ENCODE measurements around the gene ZSWIM6. TPM values are rescaled to one million over a fixed set of nuclear protein-coding genes. Genes with fewer than 3 reads are reported as not detected.

ZSWIM6 gene
- polyA plus RNA-seq, 1 experiment: 11.1 TPM

GRCh38 chr5:61342071-61342501 lies 10.0 kb downstream of the ZSWIM6 start:
- POLR2A ChIA-PET: no interaction called here
- H3K4me3 ChIP-seq (ENCODE audit: low read depth, low read length): no peak overlapping the region
- H3K27me3 ChIP-seq (ENCODE audit: control insufficient read depth, insufficient read depth, low read length): no peaks in the 10 kb centered on the region
- DNase-seq (ENCODE audit: low read depth): peak; percentile 47
- TF ChIP-seq CTCF (IDR thresholded peaks at IDR 0.05; ENCODE audit: insufficient read depth, low read depth, low read length): no peak
- CTCF ChIA-PET: interaction anchor here (1.2 kb wide), 1 partner anchor 16 kb away, joined by 3 read pairs; no protein-coding TSS in a partner anchor
- no peaks in the 10 kb centered on the region for H3K36me3 ChIP-seq (ENCODE audit: control insufficient read depth, insufficient read depth, low read length)

DNA sequence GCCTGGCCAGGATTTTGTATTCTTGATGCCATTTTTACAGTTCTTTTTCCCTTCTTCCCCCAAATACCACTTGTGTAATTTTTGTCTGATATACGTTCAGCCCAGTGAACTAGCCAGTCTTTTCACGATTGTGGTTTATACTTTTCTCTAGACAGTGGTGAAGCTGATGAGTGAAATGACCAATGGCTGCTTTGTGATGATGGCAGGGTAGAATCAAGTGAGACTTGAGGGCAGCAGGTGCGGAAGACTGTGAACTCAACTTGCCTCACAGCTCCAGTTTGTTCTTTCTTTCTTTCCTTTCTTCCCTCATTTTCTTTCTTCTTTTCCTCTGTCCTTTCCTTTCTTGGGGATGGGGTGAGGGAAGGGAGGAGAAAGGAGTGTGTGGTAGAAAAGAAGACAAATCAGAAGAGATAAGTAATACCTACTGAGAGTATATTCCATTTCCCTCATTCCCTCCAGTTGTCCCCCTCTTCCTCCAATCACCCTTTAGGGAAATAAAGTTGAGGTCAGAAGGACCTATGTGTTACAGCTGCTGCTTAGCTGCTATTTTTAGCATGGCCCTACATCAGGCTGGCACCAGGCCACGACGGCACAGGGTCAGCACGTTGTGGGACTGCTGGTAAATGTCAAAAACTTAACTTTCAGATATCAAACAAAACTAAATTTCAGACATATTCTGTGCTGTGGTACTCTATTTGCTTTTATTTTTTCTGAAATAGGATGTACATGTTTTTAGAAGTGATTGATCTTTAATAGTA lies 12.3 kb downstream of the ZSWIM6 start:
- TF ChIP-seq CTCF (IDR thresholded peaks at IDR 0.05; ENCODE audit: insufficient read depth, low read depth, low read length): no peak
- DNase-seq (ENCODE audit: low read depth): no peak
- ChIA-PET POLR2A (no interaction called here), CTCF (no interaction called here)
- Histone ChIP-seq H3K36me3 (ENCODE audit: control insufficient read depth, insufficient read depth, low read length) (no peaks in the 10 kb centered on the region), H3K27me3 (ENCODE audit: control insufficient read depth, insufficient read depth, low read length) (no peaks in the 10 kb centered on the region), H3K4me3 (ENCODE audit: low read depth, low read length) (no peak overlapping the region)

DNA sequence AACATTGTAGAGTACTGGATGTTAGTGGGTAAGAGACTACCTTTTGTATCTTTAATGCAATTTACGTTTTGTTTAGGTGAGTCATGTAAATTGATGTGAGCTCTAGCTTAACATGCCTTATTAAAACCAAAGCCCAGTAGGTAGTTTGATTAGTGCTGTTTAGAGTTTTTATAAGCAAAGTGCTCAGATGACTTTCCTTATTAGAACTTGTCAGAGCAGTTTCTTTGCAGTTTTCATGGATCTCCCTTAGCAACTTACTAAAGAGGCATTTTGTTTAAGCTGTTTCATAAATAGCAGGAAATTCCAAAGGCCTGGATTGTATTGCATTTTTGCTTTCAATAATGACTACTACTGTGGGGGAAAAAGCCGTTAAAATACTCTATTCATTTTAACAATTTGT lies 14.5 kb downstream of the ZSWIM6 start:
- Histone ChIP-seq H3K27me3 (ENCODE audit: control insufficient read depth, insufficient read depth, low read length) (no peaks in the 10 kb centered on the region), H3K4me3 (ENCODE audit: low read depth, low read length) (no peak overlapping the region), H3K36me3 (ENCODE audit: control insufficient read depth, insufficient read depth, low read length) (no peaks in the 10 kb centered on the region)
- TF ChIP-seq CTCF (IDR thresholded peaks at IDR 0.05; ENCODE audit: insufficient read depth, low read depth, low read length): no peak
- DNase-seq (ENCODE audit: low read depth): no peak
- POLR2A ChIA-PET: no interaction called here
- CTCF ChIA-PET: interaction anchor here (0.9 to 1.7 kb wide), 4 partner anchors 11 to 471 kb away, joined by 3 to 4 read pairs (median 3); no protein-coding TSS in a partner anchor

- TF ChIP-seq CTCF (IDR thresholded peaks at IDR 0.05; ENCODE audit: insufficient read depth, low read depth, low read length): peak; percentile 13; the same call in 1 of the 2 replicates
- POLR2A ChIA-PET: no interaction called here
- no peak for DNase-seq (ENCODE audit: low read depth)
- CTCF ChIA-PET: interaction anchor here (0.9 to 1.7 kb wide), 4 partner anchors 11 to 471 kb away, joined by 3 to 4 read pairs (median 3); no protein-coding TSS in a partner anchor
- no peak overlapping the region for H3K4me3 ChIP-seq (ENCODE audit: low read depth, low read length)
- H3K27me3 ChIP-seq (ENCODE audit: control insufficient read depth, insufficient read depth, low read length): no peaks in the 10 kb centered on the region
- H3K36me3 ChIP-seq (ENCODE audit: control insufficient read depth, insufficient read depth, low read length): no peaks in the 10 kb centered on the region
These were observed 15.0 kb downstream of the ZSWIM6 start for GRCh38 chr5:61347080-61347479.

GRCh38 chr5:61348447-61348846 lies 16.4 kb downstream of the ZSWIM6 start:
- ChIA-PET POLR2A (no interaction called here), CTCF (no interaction called here)
- no peaks in the 10 kb centered on the region for H3K36me3 ChIP-seq (ENCODE audit: control insufficient read depth, insufficient read depth, low read length)
- H3K4me3 ChIP-seq (ENCODE audit: low read depth, low read length): no peak overlapping the region
- H3K27me3 ChIP-seq (ENCODE audit: control insufficient read depth, insufficient read depth, low read length): no peaks in the 10 kb centered on the region
- TF ChIP-seq CTCF (IDR thresholded peaks at IDR 0.05; ENCODE audit: insufficient read depth, low read depth, low read length): no peak
- DNase-seq (ENCODE audit: low read depth): no peak

Data from BJ (cell line).